GM19239 (cell line): ENCODE results near the gene ROBO1.
"Not testable (repeated sequence)": the region's sequence is repeated elsewhere in the genome, so short reads cannot be mapped to it uniquely, and the experiment has no call there.

Experiments used
- DNase-seq: peaks from one replicate; pipeline ENCODE4 v3.0.0; 2011; ENCODE audit warnings: low spot score; ENCODE audit not compliant: insufficient read length
- FAIRE-seq: peaks from 2 replicates; lab custom pipeline; 2011; peaks lifted over from hg19 to GRCh38; lab: Jason Lieb, UNC

ROBO1 gene

DNA sequence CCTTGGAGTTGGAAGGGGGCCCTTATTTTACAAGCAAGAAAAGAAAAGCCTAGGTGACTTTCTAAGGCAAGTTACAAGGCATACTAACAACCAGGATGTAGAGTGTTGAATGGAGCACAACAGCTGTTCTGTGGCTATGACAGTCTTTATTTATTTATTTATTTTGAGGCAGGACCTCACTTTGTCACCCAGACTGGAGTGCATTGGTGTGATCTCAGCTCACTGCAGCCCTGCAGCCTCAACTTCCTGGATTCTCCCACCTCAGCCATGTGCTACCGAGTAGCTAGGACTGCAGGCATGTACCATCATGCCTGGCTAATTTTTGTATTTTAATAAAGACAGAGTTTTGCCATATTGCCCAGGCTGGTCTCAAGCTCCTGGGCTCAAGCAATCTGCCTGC lies 973.4 kb downstream of the ROBO1 start:
- no peak for DNase-seq
- no peak for FAIRE-seq

- DNase-seq (no peak), FAIRE-seq (no peak)
Measured at GRCh38 chr3:78792733-78793132, 975.1 kb downstream of the ROBO1 start.

DNA sequence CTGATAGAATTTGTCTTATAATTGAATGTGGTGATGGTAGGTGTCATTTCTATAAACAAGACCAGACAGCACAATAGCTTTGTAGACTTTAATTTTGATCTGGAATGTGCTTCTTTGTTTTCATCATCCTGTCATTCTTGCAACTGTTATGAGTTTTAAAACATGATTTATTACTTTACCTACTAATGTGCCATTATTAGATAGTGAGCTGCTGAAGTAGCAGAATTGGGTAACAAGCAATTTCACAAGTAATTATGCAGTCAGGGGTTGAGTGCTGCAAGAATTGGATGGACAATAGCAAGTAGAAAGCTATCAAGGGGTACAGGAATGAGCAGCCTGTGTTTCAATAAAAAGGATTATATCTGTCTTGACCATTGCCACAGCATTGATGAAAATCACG lies 975.6 kb downstream of the ROBO1 start:
- no peak for FAIRE-seq
- DNase-seq = no peak

- no peak for FAIRE-seq
- no peak for DNase-seq
Measured at GRCh38 chr3:78791753-78792152, 976.0 kb downstream of the ROBO1 start.

DNA sequence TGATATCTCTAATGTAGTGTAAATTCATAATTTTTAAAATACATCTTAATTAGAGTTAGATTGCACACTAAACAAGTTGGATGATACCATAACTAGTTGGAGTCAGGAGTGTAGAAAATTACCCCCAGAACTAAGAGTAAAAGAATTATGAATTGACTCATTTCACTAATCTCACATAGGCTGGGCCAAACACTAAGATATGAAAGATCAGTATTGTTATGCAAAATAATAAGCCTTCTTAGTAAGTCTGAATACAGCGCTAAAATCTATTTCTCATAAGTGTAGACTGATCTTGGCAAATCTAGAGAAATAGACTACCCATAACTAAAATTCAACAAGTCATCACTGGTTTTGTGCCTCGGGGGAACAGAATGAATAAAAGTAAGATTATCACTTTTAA lies 979.0 kb downstream of the ROBO1 start:
- DNase-seq (no peak), FAIRE-seq (no peak)

DNA sequence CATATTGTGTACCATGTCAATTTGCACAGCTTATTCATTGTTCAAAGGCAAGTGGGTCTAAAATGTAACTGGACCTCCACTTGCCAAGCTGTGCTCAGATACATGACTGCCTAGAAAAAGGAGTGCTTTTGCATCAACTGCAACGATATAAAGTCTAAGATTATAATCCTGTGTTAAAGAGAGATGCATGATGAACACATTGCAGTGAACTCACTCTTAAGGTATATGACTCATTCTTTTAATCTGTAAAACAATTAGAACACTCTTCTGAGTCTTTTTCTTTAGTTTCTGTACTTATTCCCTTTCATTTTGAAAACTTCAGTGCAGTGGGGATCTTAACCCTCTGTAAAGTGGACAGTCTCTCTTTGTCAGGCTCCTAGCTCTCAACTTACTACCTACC lies 982.8 kb downstream of the ROBO1 start:
- FAIRE-seq (no peak), DNase-seq (no peak)

- no peak for FAIRE-seq
- DNase-seq = no peak
Measured at GRCh38 chr3:78781351-78781750, 986.4 kb downstream of the ROBO1 start.

- no peak for DNase-seq
- FAIRE-seq = no peak
Measured at GRCh38 chr3:78765671-78766485, 1001.9 kb downstream of the ROBO1 start.

DNA sequence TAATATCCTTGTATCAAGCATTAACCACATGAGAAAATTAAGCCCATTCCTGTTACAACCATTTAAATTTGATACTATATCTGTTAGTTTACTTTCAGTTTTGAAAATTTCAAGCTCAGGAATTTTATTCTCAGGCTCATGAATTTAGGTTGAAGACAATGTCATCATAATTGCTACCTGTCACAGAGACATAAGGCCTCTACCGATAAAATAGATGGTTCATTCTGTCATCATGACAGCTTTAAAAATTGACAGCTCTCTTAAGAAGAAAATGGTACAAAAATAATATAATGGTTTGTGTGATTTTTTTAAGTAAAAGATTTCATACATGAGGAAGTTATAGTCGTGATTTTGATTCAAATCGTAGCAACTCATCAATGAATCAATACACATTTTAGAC lies 1003.2 kb downstream of the ROBO1 start:
- FAIRE-seq (no peak), DNase-seq (no peak)

- DNase-seq (no peak), FAIRE-seq (no peak)
Measured at GRCh38 chr3:78762121-78762520, 1005.7 kb downstream of the ROBO1 start.

DNA sequence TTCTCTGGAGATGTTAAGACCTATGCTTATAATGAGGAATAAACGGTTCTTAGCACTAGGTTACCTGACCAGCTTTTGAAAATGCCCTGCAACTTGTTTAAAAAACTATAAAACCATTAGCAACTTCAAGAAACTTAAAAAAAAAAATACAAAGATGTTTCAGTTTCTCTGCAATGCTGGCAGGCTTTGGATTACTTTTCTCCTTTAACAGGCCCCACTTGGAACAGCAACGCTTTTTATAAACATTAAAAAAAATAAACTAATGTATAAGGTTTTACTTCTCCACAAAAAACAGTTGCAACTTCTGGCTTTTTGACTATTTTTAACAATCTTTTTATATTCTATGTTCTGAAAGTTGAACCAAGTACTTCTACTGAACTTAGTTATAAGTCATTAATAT lies 1006.7 kb downstream of the ROBO1 start:
- no peak for FAIRE-seq
- DNase-seq = no peak

- DNase-seq (no peak), FAIRE-seq (no peak)
Measured at GRCh38 chr3:78757731-78758130, 1010.1 kb downstream of the ROBO1 start.

DNA sequence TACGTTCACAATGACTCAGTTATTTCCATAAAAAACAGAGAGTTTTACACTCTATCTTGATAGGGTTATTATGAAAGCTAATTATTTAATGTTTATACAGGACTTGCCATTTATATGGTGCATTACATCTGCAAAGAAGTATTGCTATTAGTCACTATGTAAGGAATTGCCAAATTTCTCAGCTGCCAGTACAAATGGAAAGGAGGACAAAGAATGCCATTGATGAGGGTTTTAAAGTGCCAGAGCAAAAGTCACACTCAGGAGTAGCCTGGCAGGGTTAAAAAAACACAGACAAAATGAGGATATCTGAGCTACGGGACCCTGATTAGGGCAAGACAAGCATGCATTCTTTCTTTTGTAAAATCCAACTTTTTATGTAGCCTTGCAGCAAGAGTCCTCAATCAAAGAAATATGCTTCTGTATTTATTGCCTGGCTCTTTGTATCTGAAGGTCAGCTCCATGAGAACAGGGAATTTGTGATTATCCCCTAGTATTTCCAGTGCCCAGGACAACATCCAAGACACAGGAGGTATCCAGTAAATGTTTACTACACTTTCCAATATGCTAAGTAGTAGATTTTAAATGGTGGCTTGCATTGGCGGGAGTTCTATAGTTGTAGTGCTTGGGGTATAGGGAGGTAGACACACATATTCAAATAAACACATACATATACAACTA lies 1013.6 kb downstream of the ROBO1 start:
- DNase-seq (no peak), FAIRE-seq (no peak)

- no peak for FAIRE-seq
Measured at GRCh38 chr3:78751266-78751665, 1016.5 kb downstream of the ROBO1 start.

GRCh38 chr3:78750291-78750690 lies 1017.5 kb downstream of the ROBO1 start:
- DNase-seq, FAIRE-seq: not testable (repeated sequence)

More at GRCh38 chr3:78751266-78751665, 1016.5 kb downstream of the ROBO1 start:
- no peak for DNase-seq

DNA sequence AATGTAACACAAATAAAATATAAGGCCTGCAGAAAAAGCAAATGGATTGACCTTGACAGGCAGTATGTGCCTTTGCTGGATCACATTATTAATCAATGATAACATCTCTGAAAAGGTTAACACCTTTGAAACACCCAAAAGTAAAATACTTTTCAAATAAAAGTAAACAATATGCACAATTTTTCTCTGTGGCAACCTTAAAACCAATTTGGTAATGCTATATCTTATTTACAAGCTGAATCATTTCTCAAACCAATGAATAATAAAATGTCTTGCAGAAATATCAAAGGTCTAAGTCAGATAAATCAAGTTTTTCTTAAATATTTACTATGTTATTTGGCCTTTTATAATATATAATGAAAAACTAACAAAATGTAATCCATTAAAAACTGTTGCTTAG lies 1018.7 kb downstream of the ROBO1 start:
- DNase-seq = no peak
- FAIRE-seq = no peak

- no peak for FAIRE-seq
- no peak for DNase-seq
Measured at GRCh38 chr3:78745847-78746246, 1022.0 kb downstream of the ROBO1 start.

- DNase-seq (no peak), FAIRE-seq (no peak)
Measured at GRCh38 chr3:78742491-78742890, 1025.3 kb downstream of the ROBO1 start.

DNA sequence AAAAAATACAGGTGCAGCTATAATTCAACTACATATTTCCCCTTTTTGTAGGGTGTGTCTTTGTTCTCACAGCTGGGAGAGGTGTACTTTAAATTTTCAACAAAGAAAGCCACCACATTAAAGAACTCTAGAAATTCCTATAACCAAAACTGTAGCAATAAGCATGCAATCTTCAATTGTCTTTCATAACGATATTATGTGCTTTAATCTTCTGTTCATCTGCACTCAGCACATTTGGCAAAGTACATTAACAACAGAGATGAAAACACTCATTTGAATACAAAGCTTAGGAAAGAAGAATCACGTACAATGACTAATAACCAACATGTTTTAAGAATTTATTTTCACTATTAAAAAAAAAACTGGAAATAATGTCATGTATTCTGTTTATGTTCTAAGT lies 1025.8 kb downstream of the ROBO1 start:
- DNase-seq = no peak
- no peak for FAIRE-seq

GRCh38 chr3:78741066-78741645 lies 1026.6 kb downstream of the ROBO1 start:
- DNase-seq (no peak), FAIRE-seq (no peak)

DNA sequence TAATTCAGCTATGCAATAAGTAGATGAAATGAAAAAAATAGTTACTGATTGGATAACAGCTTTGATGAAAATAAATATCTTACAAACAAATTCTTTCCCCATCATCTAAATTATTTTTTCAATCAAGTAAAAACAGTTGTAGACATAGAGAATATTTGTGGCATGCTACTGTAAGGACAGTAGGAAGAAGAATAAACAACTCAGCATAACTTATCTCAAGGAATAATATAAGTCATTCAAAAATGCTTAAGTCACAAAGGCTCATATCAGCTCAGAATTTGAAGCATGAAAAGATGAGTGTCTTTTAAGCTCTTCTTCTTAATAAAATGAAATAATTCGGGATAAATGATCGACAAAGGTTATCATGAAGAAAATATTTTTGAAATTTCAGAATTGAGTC lies 1029.0 kb downstream of the ROBO1 start:
- DNase-seq = no peak
- FAIRE-seq = no peak
